Fibroblast of pulmonary artery (primary cell): ENCODE results near the gene BANK1.

Experiments
- DNase-seq: peaks from one replicate; pipeline ENCODE4 v3.0.0-alpha.2; 2010; ENCODE audit warnings: low read depth
- H3K4me3 ChIP-seq: replicated peaks from 2 replicates; pipeline ENCODE4 v1.5.1; 2011; ENCODE audit warnings: low read depth, mild to moderate bottlenecking, control low read depth, low read length, moderate library complexity
- TF ChIP-seq, protein P1 (sequence below): IDR thresholded peaks from 2 replicates; pipeline ENCODE4 v1.5.1; 2011; ENCODE audit warnings: mild to moderate bottlenecking, control low read depth, low read length, inconsistent platforms; ENCODE audit errors: missing control alignments

BANK1 gene

DNA sequence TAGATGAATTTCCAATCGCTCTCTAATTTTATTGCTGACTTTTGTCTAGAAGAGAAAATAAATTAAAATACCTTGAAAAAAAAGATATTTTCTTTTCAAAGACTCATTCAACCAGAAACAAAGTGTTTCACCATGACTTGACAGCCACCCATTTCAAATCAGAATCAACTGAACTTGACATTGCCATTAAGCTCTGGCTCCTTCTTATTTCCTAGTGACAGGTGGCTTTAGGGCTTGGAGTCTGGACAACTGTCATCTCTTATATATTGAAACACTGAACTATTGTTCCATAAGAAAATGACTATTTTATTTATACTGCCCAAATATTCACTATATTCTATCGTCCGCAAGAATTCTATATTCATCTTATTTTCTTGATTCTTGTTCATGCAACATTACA lies 325.6 kb downstream of the BANK1 start:
- TF ChIP-seq, protein P1, sequence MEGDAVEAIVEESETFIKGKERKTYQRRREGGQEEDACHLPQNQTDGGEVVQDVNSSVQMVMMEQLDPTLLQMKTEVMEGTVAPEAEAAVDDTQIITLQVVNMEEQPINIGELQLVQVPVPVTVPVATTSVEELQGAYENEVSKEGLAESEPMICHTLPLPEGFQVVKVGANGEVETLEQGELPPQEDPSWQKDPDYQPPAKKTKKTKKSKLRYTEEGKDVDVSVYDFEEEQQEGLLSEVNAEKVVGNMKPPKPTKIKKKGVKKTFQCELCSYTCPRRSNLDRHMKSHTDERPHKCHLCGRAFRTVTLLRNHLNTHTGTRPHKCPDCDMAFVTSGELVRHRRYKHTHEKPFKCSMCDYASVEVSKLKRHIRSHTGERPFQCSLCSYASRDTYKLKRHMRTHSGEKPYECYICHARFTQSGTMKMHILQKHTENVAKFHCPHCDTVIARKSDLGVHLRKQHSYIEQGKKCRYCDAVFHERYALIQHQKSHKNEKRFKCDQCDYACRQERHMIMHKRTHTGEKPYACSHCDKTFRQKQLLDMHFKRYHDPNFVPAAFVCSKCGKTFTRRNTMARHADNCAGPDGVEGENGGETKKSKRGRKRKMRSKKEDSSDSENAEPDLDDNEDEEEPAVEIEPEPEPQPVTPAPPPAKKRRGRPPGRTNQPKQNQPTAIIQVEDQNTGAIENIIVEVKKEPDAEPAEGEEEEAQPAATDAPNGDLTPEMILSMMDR, result no peak
- H3K4me3 ChIP-seq, result no peak overlapping the region
- DNase-seq, result no peak

DNA sequence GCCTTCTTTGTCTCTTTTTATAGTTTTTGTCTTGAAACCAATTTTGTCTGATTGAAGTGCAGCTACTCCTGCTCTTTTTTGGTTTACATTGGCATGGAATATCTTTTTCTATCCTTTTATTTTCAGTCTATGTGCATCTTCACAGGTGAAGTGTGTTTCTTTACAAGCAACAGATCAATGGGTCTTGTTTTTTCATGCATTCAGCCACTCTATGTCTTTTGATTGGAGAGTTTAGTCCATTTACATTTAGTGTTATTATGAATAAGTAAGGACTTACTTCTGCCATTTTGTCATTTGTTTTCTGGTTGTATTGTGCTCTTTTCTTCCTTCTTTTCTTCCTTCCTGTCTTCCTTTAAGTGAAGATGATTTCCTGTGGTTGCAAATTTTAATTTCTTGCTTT lies 330.3 kb downstream of the BANK1 start:
- TF ChIP-seq, protein P1, result no peak
- DNase-seq, result no peak
- H3K4me3 ChIP-seq, result no peak overlapping the region
